WTC11 (cell line): ENCODE data around the gene UNC79.

Experiments
- ESRRA ChIP-seq: sonication (generic); formaldehyde crosslinking; IDR thresholded peaks from 2 replicates; pipeline ENCODE4 v1.8.1; 2022; ENCODE audit warnings: mild to moderate bottlenecking, missing genetic modification reagents, borderline replicate concordance
- JUN ChIP-seq: sonication (generic); formaldehyde crosslinking; IDR thresholded peaks from 2 replicates; pipeline ENCODE4 v1.8.0; 2023; ENCODE audit warnings: mild to moderate bottlenecking, missing genetic modification reagents
- MXD4 ChIP-seq: fragments of 250-450 bp; sonication (Bioruptor Pico); IDR thresholded peaks from 2 replicates; pipeline ENCODE4 v1.8.0; 2021; ENCODE audit warnings: mild to moderate bottlenecking, moderate library complexity, borderline replicate concordance
- NR1H2 ChIP-seq: sonication (generic); formaldehyde crosslinking; IDR thresholded peaks from 2 replicates; pipeline ENCODE4 v1.9.0; 2021; ENCODE audit warnings: mild to moderate bottlenecking, moderate library complexity, missing genetic modification reagents
- SMAD4 ChIP-seq: sonication (generic); formaldehyde crosslinking; IDR thresholded peaks from 2 replicates; pipeline ENCODE4 v1.8.0; 2022; ENCODE audit warnings: mild to moderate bottlenecking, missing genetic modification reagents
- TF ChIP-seq, protein P1 (sequence below): sonication (generic); formaldehyde crosslinking; IDR thresholded peaks from 2 replicates; pipeline ENCODE4 v1.8.0; 2022; ENCODE audit warnings: mild to moderate bottlenecking, missing genetic modification reagents
- TF ChIP-seq, protein P2 (sequence below): fragments of 200-600 bp; IDR thresholded peaks from 2 replicates; pipeline ENCODE4 v1.8.0; 2022; ENCODE audit warnings: antibody characterized with exemption
- TF ChIP-seq, protein P3 (sequence below): sonication (generic); formaldehyde crosslinking; IDR thresholded peaks from 2 replicates; pipeline ENCODE4 v1.8.1; 2022; ENCODE audit warnings: missing genetic modification reagents, borderline replicate concordance
- TF ChIP-seq, protein P4 (sequence below): sonication (generic); formaldehyde crosslinking; IDR thresholded peaks from 2 replicates; pipeline ENCODE4 v1.8.1; 2022; ENCODE audit warnings: low read depth, missing genetic modification reagents, borderline replicate concordance
- TF ChIP-seq, protein P5 (sequence below): sonication (generic); formaldehyde crosslinking; IDR thresholded peaks from 2 replicates; pipeline ENCODE4 v1.8.0; 2022; ENCODE audit warnings: mild to moderate bottlenecking, missing genetic modification reagents

DNA sequence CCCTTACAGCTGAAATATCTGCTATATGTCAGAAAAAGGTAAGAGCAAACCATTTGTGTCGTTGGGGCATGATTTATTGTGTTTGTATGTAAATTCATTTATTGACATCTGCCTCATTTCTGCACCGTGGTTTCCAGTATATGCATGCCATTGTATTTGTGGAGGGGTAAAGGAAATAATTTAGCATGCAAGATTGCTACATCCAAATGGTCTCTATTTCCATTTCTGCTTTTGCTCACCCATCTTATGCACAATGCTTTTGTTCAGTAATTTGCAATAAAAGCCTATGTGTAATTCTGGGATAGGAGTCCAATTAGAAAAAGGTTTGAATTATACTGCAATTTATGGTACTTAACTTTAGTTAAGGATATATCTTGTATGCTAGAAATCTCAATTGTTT is 101.8 kb downstream of the UNC79 start:
- TF ChIP-seq, protein P1, sequence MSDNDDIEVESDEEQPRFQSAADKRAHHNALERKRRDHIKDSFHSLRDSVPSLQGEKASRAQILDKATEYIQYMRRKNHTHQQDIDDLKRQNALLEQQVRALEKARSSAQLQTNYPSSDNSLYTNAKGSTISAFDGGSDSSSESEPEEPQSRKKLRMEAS (CRISPR knock-in tag), result no peak
- TF ChIP-seq, protein P2, sequence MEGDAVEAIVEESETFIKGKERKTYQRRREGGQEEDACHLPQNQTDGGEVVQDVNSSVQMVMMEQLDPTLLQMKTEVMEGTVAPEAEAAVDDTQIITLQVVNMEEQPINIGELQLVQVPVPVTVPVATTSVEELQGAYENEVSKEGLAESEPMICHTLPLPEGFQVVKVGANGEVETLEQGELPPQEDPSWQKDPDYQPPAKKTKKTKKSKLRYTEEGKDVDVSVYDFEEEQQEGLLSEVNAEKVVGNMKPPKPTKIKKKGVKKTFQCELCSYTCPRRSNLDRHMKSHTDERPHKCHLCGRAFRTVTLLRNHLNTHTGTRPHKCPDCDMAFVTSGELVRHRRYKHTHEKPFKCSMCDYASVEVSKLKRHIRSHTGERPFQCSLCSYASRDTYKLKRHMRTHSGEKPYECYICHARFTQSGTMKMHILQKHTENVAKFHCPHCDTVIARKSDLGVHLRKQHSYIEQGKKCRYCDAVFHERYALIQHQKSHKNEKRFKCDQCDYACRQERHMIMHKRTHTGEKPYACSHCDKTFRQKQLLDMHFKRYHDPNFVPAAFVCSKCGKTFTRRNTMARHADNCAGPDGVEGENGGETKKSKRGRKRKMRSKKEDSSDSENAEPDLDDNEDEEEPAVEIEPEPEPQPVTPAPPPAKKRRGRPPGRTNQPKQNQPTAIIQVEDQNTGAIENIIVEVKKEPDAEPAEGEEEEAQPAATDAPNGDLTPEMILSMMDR, result no peak
- TF ChIP-seq ESRRA (CRISPR knock-in tag), result no peak
- no peak for TF ChIP-seq MXD4 (CRISPR knock-in tag)
- no peak for TF ChIP-seq JUN (CRISPR knock-in tag)
- TF ChIP-seq NR1H2 (CRISPR knock-in tag), result no peak
- TF ChIP-seq, protein P3, sequence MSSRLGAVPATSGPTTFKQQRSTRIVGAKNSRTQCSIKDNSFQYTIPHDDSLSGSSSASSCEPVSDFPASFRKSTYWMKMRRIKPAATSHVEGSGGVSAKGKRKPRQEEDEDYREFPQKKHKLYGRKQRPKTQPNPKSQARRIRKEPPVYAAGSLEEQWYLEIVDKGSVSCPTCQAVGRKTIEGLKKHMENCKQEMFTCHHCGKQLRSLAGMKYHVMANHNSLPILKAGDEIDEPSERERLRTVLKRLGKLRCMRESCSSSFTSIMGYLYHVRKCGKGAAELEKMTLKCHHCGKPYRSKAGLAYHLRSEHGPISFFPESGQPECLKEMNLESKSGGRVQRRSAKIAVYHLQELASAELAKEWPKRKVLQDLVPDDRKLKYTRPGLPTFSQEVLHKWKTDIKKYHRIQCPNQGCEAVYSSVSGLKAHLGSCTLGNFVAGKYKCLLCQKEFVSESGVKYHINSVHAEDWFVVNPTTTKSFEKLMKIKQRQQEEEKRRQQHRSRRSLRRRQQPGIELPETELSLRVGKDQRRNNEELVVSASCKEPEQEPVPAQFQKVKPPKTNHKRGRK, result no peak
- TF ChIP-seq, protein P4, sequence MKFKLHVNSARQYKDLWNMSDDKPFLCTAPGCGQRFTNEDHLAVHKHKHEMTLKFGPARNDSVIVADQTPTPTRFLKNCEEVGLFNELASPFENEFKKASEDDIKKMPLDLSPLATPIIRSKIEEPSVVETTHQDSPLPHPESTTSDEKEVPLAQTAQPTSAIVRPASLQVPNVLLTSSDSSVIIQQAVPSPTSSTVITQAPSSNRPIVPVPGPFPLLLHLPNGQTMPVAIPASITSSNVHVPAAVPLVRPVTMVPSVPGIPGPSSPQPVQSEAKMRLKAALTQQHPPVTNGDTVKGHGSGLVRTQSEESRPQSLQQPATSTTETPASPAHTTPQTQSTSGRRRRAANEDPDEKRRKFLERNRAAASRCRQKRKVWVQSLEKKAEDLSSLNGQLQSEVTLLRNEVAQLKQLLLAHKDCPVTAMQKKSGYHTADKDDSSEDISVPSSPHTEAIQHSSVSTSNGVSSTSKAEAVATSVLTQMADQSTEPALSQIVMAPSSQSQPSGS (CRISPR knock-in tag), result no peak
- TF ChIP-seq, protein P5, sequence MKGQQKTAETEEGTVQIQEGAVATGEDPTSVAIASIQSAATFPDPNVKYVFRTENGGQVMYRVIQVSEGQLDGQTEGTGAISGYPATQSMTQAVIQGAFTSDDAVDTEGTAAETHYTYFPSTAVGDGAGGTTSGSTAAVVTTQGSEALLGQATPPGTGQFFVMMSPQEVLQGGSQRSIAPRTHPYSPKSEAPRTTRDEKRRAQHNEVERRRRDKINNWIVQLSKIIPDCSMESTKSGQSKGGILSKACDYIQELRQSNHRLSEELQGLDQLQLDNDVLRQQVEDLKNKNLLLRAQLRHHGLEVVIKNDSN, result no peak
- no peak for TF ChIP-seq SMAD4
